OCI-LY1 (cell line): ENCODE measurements around the gene CFAP97D2.
"Not testable (repeated sequence)": the region's sequence is repeated elsewhere in the genome, so short reads cannot be mapped to it uniquely, and the experiment has no call there.

Experiments used
- H2AFZ ChIP-seq: fragments of 200-600 bp; sonication (generic), shearing (Covaris generic); 2 replicates; pipeline ENCODE4 v1.6.0; 2014; ENCODE audit warnings: antibody characterized with exemption, mild to moderate bottlenecking, low read length
- H3F3A ChIP-seq: fragments of 200-600 bp; sonication (generic), shearing (Covaris generic); 2 replicates; pipeline ENCODE4 v1.6.0; 2014; ENCODE audit warnings: mild to moderate bottlenecking, antibody characterized with exemption, low read length, moderate library complexity; ENCODE audit not compliant: insufficient read depth
- H3K27ac ChIP-seq: fragments of 200-600 bp; sonication (generic); 2 replicates; pipeline ENCODE4 v1.5.1; 2014; ENCODE audit warnings: low read length, mixed run types, mild to moderate bottlenecking, low read depth; ENCODE audit not compliant: poor library complexity, severe bottlenecking
- H3K27me3 ChIP-seq: fragments of 200-600 bp; sonication (generic); 2 replicates; pipeline ENCODE4 v1.6.0; 2014; ENCODE audit warnings: antibody characterized with exemption, mild to moderate bottlenecking, low read length, moderate library complexity; ENCODE audit not compliant: insufficient read depth
- H3K36me3 ChIP-seq: fragments of 200-600 bp; sonication (generic); 2 replicates; pipeline ENCODE4 v1.6.1; 2014; ENCODE audit warnings: mild to moderate bottlenecking, antibody characterized with exemption, low read length, moderate library complexity, mixed read lengths; ENCODE audit not compliant: insufficient read depth
- H3K4me1 ChIP-seq: fragments of 200-600 bp; sonication (generic); 2 replicates; pipeline ENCODE4 v1.5.1; 2014; ENCODE audit warnings: mild to moderate bottlenecking, low read length, moderate library complexity; ENCODE audit not compliant: insufficient read depth, severe bottlenecking
- H3K4me2 ChIP-seq: fragments of 200-600 bp; sonication (generic), shearing (Covaris generic); 2 replicates; pipeline ENCODE4 v1.6.1; 2014; ENCODE audit warnings: low read length
- H3K4me3 ChIP-seq: fragments of 200-600 bp; sonication (generic); 2 replicates; pipeline ENCODE4 v1.5.1; 2014; ENCODE audit warnings: low read length, low read depth, mild to moderate bottlenecking, mixed read lengths; ENCODE audit not compliant: poor library complexity, severe bottlenecking
- H3K79me2 ChIP-seq: fragments of 200-600 bp; shearing (Covaris generic); 2 replicates; pipeline ENCODE4 v1.6.1; 2016; ENCODE audit warnings: mixed run types, low read length, mixed read lengths; ENCODE audit not compliant: insufficient read depth
- H3K9ac ChIP-seq: fragments of 200-600 bp; sonication (generic), shearing (Covaris generic); 2 replicates; pipeline ENCODE4 v1.6.1; 2014; ENCODE audit warnings: mild to moderate bottlenecking, low read length, mixed read lengths
- H3K9me2 ChIP-seq: fragments of 200-600 bp; sonication (generic), shearing (Covaris generic); 2 replicates; pipeline ENCODE4 v1.6.1; 2014; ENCODE audit warnings: low read depth, mild to moderate bottlenecking, low read length, mixed read lengths
- H3K9me3 ChIP-seq: fragments of 200-600 bp; shearing (Covaris generic); 2 replicates; pipeline ENCODE4 v1.6.1; 2014; ENCODE audit warnings: low read length, mixed read lengths
- H4K20me1 ChIP-seq: fragments of 200-600 bp; sonication (generic), shearing (Covaris generic); 2 replicates; pipeline ENCODE4 v1.6.0; 2016; ENCODE audit warnings: mild to moderate bottlenecking, low read length; ENCODE audit not compliant: insufficient read depth
- CTCF ChIP-seq: fragments of 200-600 bp; sonication (generic), shearing (Covaris generic); IDR thresholded peaks from 2 replicates; pipeline ENCODE4 v1.5.1; 2017; ENCODE audit warnings: mild to moderate bottlenecking, antibody characterized with exemption, low read length, moderate library complexity, mixed read lengths
- EZH2 ChIP-seq: fragments of 200-600 bp; sonication (generic), shearing (Covaris generic); IDR thresholded peaks from 2 replicates; pipeline ENCODE4 v1.8.0; 2017; ENCODE audit warnings: borderline replicate concordance, mixed run types, mild to moderate bottlenecking, antibody characterized with exemption, low read length, moderate library complexity, mixed read lengths

The CFAP97D2 gene

GRCh38 chr13:114174529-114174961, 4.5 kb upstream of the CFAP97D2 start:
- Histone ChIP-seq H3K27ac (no peak overlapping the region), H3K4me3 (no peak overlapping the region), H3K4me1 (no peaks in the 10 kb centered on the region), H4K20me1 (no peaks in the 10 kb centered on the region), H3K79me2 (no peaks in the 10 kb centered on the region), H3K27me3 (peaks cover 13% of the 10 kb centered on the region; the same call in 1 of the 2 replicates), H3K9me3 (peaks cover 9% of the 10 kb centered on the region; the same call in 1 of the 2 replicates), H3K4me2 (no peak overlapping the region), H3F3A (no peaks in the 10 kb centered on the region), H3K9ac (no peak overlapping the region), H2AFZ (no peak overlapping the region), H3K36me3 (no peaks in the 10 kb centered on the region), H3K9me2 (no peaks in the 10 kb centered on the region)
- TF ChIP-seq EZH2 (no peak), CTCF (no peak)

GRCh38 chr13:114176359-114176902, 2.6 kb upstream of the CFAP97D2 start:
- not testable (repeated sequence) for H3F3A ChIP-seq, H3K9me2 ChIP-seq, H3K4me3 ChIP-seq, H2AFZ ChIP-seq, H3K4me2 ChIP-seq, H4K20me1 ChIP-seq, H3K79me2 ChIP-seq, H3K36me3 ChIP-seq, H3K9me3 ChIP-seq, H3K27ac ChIP-seq, H3K4me1 ChIP-seq, H3K9ac ChIP-seq
- peaks cover 21% of the 10 kb centered on the region; the same call in 1 of the 2 replicates for H3K27me3 ChIP-seq

- H3K79me2 ChIP-seq = no peaks in the 10 kb centered on the region
- no peak overlapping the region for H2AFZ ChIP-seq
- no peaks in the 10 kb centered on the region for H3K9me2 ChIP-seq
- TF ChIP-seq EZH2 = no peak
- TF ChIP-seq CTCF = no peak
- H3K4me2 ChIP-seq = no peak overlapping the region
- H3K9ac ChIP-seq = no peak overlapping the region
- no peaks in the 10 kb centered on the region for H3F3A ChIP-seq
- peaks cover 19% of the 10 kb centered on the region; the same call in 1 of the 2 replicates for H3K27me3 ChIP-seq
- no peaks in the 10 kb centered on the region for H3K4me1 ChIP-seq
- peaks cover 5% of the 10 kb centered on the region; the same call in 1 of the 2 replicates for H3K9me3 ChIP-seq
- no peak overlapping the region for H3K4me3 ChIP-seq
- no peaks in the 10 kb centered on the region for H3K36me3 ChIP-seq
- no peaks in the 10 kb centered on the region for H4K20me1 ChIP-seq
- H3K27ac ChIP-seq = no peak overlapping the region
Observed at GRCh38 chr13:114177245-114178010, 1.6 kb upstream of the CFAP97D2 start.
